ENCODE data around the gene AOPEP.

Gene AOPEP

GRCh38 chr9:95062596-95063065 lies 336.1 kb downstream of the AOPEP start:
- Histone ChIP-seq H3K4me1 (ENCODE audit: low read length) (no peaks in the 10 kb centered on the region), H3K27ac (ENCODE audit: low read length) (no peak overlapping the region), H3K27me3 (replicated peaks; ENCODE audit: insufficient read depth, low read length) (no peaks in the 10 kb centered on the region), H3F3A (ENCODE audit: insufficient read depth, low read length) (no peaks in the 10 kb centered on the region), H3K4me3 (ENCODE audit: low read length) (no peak overlapping the region), H3K9ac (ENCODE audit: low read length) (no peak overlapping the region), H4K20me1 (ENCODE audit: insufficient read depth, low read length) (no peaks in the 10 kb centered on the region), H3K79me2 (ENCODE audit: low read length) (no peaks in the 10 kb centered on the region), H3K9me2 (replicated peaks; ENCODE audit: insufficient read depth, low read length) (no peaks in the 10 kb centered on the region), H3K9me3 (replicated peaks; ENCODE audit: insufficient read depth, low read length) (no peaks in the 10 kb centered on the region), H3K4me2 (ENCODE audit: low read depth, low read length) (no peak overlapping the region), H3K36me3 (replicated peaks; ENCODE audit: insufficient read depth, low read length) (no peaks in the 10 kb centered on the region), H2AFZ (ENCODE audit: low read length) (no peak overlapping the region)
- DNase-seq = no peak
- TF ChIP-seq EZH2phosphoT487 (IDR thresholded peaks at IDR 0.05; ENCODE audit: low read length) = no peak
- TF ChIP-seq CTCF (IDR thresholded peaks at IDR 0.05; ENCODE audit: low read length) = no peak
- no peak for TF ChIP-seq EZH2 (optimal IDR thresholded peaks at IDR 0.05; ENCODE audit: low read depth, low read length)

GRCh38 chr9:95063300-95063699 lies 336.8 kb downstream of the AOPEP start:
- H3K9ac ChIP-seq (ENCODE audit: low read length) = no peak overlapping the region
- no peaks in the 10 kb centered on the region for H3K27me3 ChIP-seq (replicated peaks; ENCODE audit: insufficient read depth, low read length)
- H3F3A ChIP-seq (ENCODE audit: insufficient read depth, low read length) = no peaks in the 10 kb centered on the region
- no peak overlapping the region for H3K4me2 ChIP-seq (ENCODE audit: low read depth, low read length)
- no peak overlapping the region for H3K4me3 ChIP-seq (ENCODE audit: low read length)
- H3K9me3 ChIP-seq (replicated peaks; ENCODE audit: insufficient read depth, low read length) = no peaks in the 10 kb centered on the region
- H3K36me3 ChIP-seq (replicated peaks; ENCODE audit: insufficient read depth, low read length) = no peaks in the 10 kb centered on the region
- no peaks in the 10 kb centered on the region for H3K9me2 ChIP-seq (replicated peaks; ENCODE audit: insufficient read depth, low read length)
- H3K79me2 ChIP-seq (ENCODE audit: low read length) = 0 out of 2 replicates have a peak, but pooled peaks cover 4% of the 10 kb centered on the region
- H3K27ac ChIP-seq (ENCODE audit: low read length) = no peak overlapping the region
- no peak overlapping the region for H2AFZ ChIP-seq (ENCODE audit: low read length)
- DNase-seq = no peak
- no peaks in the 10 kb centered on the region for H4K20me1 ChIP-seq (ENCODE audit: insufficient read depth, low read length)
- TF ChIP-seq EZH2phosphoT487 (IDR thresholded peaks at IDR 0.05; ENCODE audit: low read length) (no peak), EZH2 (optimal IDR thresholded peaks at IDR 0.05; ENCODE audit: low read depth, low read length) (no peak), CTCF (IDR thresholded peaks at IDR 0.05; ENCODE audit: low read length) (no peak)
- H3K4me1 ChIP-seq (ENCODE audit: low read length) = no peaks in the 10 kb centered on the region

- Histone ChIP-seq H3K27ac (ENCODE audit: low read length) (no peak overlapping the region), H4K20me1 (ENCODE audit: insufficient read depth, low read length) (no peaks in the 10 kb centered on the region), H3K79me2 (ENCODE audit: low read length) (0 out of 2 replicates have a peak, but pooled peaks cover 4% of the 10 kb centered on the region)
These were observed 338.7 kb downstream of the AOPEP start for GRCh38 chr9:95065224-95065623.

More at GRCh38 chr9:95065224-95065623, 338.7 kb downstream of the AOPEP start:
- no peaks in the 10 kb centered on the region for H3K9me3 ChIP-seq (replicated peaks; ENCODE audit: insufficient read depth, low read length)
- H2AFZ ChIP-seq (ENCODE audit: low read length) = no peak overlapping the region
- H3F3A ChIP-seq (ENCODE audit: insufficient read depth, low read length) = no peaks in the 10 kb centered on the region
- H3K9ac ChIP-seq (ENCODE audit: low read length) = no peak overlapping the region
- H3K4me3 ChIP-seq (ENCODE audit: low read length) = no peak overlapping the region
- no peaks in the 10 kb centered on the region for H3K27me3 ChIP-seq (replicated peaks; ENCODE audit: insufficient read depth, low read length)
- H3K4me2 ChIP-seq (ENCODE audit: low read depth, low read length) = no peak overlapping the region
- no peaks in the 10 kb centered on the region for H3K4me1 ChIP-seq (ENCODE audit: low read length)
- no peaks in the 10 kb centered on the region for H3K9me2 ChIP-seq (replicated peaks; ENCODE audit: insufficient read depth, low read length)
- TF ChIP-seq EZH2phosphoT487 (IDR thresholded peaks at IDR 0.05; ENCODE audit: low read length) (no peak), CTCF (IDR thresholded peaks at IDR 0.05; ENCODE audit: low read length) (no peak), EZH2 (optimal IDR thresholded peaks at IDR 0.05; ENCODE audit: low read depth, low read length) (no peak)
- no peak for DNase-seq
- H3K36me3 ChIP-seq (replicated peaks; ENCODE audit: insufficient read depth, low read length) = no peaks in the 10 kb centered on the region

Data from MM.1S (cell line).